ENCODE measurements around the gene COA3.

GRCh38 chr17:42784409-42784808 is 14.1 kb downstream of the COA3 start:
- TF ChIP-seq, protein P1, sequence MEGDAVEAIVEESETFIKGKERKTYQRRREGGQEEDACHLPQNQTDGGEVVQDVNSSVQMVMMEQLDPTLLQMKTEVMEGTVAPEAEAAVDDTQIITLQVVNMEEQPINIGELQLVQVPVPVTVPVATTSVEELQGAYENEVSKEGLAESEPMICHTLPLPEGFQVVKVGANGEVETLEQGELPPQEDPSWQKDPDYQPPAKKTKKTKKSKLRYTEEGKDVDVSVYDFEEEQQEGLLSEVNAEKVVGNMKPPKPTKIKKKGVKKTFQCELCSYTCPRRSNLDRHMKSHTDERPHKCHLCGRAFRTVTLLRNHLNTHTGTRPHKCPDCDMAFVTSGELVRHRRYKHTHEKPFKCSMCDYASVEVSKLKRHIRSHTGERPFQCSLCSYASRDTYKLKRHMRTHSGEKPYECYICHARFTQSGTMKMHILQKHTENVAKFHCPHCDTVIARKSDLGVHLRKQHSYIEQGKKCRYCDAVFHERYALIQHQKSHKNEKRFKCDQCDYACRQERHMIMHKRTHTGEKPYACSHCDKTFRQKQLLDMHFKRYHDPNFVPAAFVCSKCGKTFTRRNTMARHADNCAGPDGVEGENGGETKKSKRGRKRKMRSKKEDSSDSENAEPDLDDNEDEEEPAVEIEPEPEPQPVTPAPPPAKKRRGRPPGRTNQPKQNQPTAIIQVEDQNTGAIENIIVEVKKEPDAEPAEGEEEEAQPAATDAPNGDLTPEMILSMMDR (conservative IDR thresholded peaks at IDR 0.05 in 1 of 2, IDR thresholded peaks at IDR 0.05 in 1 of 2; ENCODE audit: low read depth in 1 of 2, low read length in 2 of 2), result no peak
- no peak for TF ChIP-seq EZH2 (IDR thresholded peaks at IDR 0.05; ENCODE audit: low read length, missing control alignments)
